WI38 (cell line): ENCODE measurements around the gene HOXD4.

Experiments used
- H3K4me3 ChIP-seq: 2 replicates; pipeline ENCODE4 v1.5.1; 2011; ENCODE audit warnings: low read depth, mild to moderate bottlenecking, control low read depth, low read length
- CTCF ChIP-seq: IDR thresholded peaks from 2 replicates; pipeline ENCODE4 v1.5.1; 2012; ENCODE audit warnings: low read depth, mild to moderate bottlenecking, control low read depth, low read length

The HOXD4 gene

GRCh38 chr2:176115883-176116813, 35.2 kb upstream of the HOXD4 start, which contains the start of gene HOXD10:
Gene HOXD10, plus strand, starts transcription at chr2:176116778. Its CDS starts 56 bp downstream, at chr2:176116834.
- no peak for TF ChIP-seq CTCF
- no peak within 1 kb of the TSS for H3K4me3 ChIP-seq

DNA sequence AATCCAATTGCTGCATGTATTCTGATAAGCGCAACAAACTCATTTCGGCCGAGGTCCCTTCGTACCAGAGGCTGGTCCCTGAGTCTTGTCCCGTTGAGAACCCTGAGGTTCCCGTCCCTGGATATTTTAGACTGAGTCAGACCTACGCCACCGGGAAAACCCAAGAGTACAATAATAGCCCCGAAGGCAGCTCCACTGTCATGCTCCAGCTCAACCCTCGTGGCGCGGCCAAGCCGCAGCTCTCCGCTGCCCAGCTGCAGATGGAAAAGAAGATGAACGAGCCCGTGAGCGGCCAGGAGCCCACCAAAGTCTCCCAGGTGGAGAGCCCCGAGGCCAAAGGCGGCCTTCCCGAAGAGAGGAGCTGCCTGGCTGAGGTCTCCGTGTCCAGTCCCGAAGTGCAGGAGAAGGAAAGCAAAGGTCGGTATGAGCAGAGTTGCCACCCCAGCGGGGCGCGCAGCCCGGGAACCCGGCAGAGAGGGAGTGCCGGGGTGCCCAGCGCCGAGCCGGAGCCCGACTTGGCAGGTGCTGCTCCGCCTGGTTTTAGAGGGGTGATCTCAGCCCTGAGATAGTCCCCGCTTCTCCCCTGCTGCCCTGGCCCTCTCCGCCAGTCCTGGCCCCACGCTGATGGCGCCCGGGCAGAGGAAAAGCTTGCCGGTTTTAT, 34.1 kb upstream of the HOXD4 start:
- no peak for TF ChIP-seq CTCF
- H3K4me3 ChIP-seq: no peak overlapping the region

- H3K4me3 ChIP-seq: no peak overlapping the region
- no peak for TF ChIP-seq CTCF
Observed at GRCh38 chr2:176117823-176118371, 33.5 kb upstream of the HOXD4 start.

- H3K4me3 ChIP-seq: no peak overlapping the region
- TF ChIP-seq CTCF: peak; percentile 24; the same call in 1 of the 2 replicates
Observed at GRCh38 chr2:176118601-176119339, 32.6 kb upstream of the HOXD4 start.

DNA sequence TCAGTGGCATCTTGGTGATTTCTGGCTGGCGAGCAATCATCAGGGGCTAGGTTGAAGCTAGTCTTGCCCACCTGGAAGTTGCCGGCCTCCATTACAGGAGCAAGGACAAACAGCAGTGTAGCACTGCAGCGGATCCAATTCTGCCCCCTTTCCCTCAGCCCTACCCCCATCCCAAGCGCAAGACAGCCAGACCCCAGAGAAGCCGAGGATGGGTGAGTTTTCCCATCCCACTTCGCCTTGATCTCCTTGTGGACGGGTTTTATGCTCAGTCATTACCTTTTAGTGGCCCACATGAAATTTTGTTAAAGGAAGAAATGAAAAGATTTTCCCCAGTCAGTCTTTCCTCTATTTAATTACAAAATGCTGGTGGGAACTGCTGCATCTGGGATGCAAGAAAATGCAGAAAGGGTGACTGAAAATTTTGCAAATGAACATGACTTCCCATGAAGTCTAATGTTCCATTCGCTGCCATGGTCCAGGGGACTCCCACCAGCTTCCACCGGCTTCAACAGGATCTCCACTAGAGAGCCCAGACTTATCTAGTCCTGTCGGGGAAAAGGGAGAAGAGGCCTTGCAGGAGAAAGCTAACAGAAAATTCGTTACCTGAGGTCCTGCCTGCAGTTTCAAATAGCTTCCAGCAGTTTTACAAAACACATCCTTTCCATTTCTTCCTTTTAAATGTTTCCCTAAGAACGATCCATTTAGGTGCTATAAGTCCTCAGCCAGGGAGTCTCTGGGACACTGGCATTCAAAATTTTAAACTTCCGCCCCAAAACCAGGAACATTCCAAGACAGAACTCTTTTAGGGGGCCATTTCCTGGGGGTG, 30.8 kb upstream of the HOXD4 start:
- no peak for TF ChIP-seq CTCF
- H3K4me3 ChIP-seq: no peak overlapping the region
